K562 (cell line): ENCODE results near the gene GPHA2. TPM values are rescaled to one million over a fixed set of nuclear protein-coding genes. Genes with fewer than 3 reads are reported as not detected.

Source experiments
- ATF6 ChIP-seq: sonication (generic); formaldehyde crosslinking; IDR thresholded peaks from 2 replicates; pipeline ENCODE4 v1.4.0; 2020; ENCODE audit warnings: mild to moderate bottlenecking, missing genetic modification reagents
- CBX8 ChIP-seq: fragments of 200-600 bp; sonication (generic); IDR thresholded peaks from 2 replicates; pipeline ENCODE4 v1.6.1; 2012; ENCODE audit warnings: borderline replicate concordance, mixed run types, low read depth, mild to moderate bottlenecking, moderate library complexity, mixed read lengths, low read length, control low read depth, inconsistent platforms; ENCODE audit not compliant: poor library complexity, severe bottlenecking; ENCODE audit errors: extremely low read depth
- DLX4 ChIP-seq: fragments of 250-450 bp; sonication (Bioruptor Pico); IDR thresholded peaks from 2 replicates; pipeline ENCODE4 v1.6.1; 2021; ENCODE audit warnings: mild to moderate bottlenecking
- ETV5 ChIP-seq: sonication (generic); formaldehyde crosslinking; IDR thresholded peaks from 2 replicates; pipeline ENCODE4 v1.4.0; 2020; ENCODE audit warnings: low read depth, mild to moderate bottlenecking, missing genetic modification reagents
- HNRNPH1 ChIP-seq: fragments of 200-400 bp; formaldehyde crosslinking; optimal IDR thresholded peaks from 2 replicates; pipeline ENCODE3; 2017; ENCODE audit warnings: low read depth, mild to moderate bottlenecking, low read length, moderate library complexity
- NCOA4 ChIP-seq: fragments of 450-650 bp; IDR thresholded peaks from 2 replicates; pipeline ENCODE4 v1.6.1; 2018; ENCODE audit warnings: mild to moderate bottlenecking; ENCODE audit not compliant: partially characterized antibody
- PRMT5 ChIP-seq: sonication (generic); formaldehyde crosslinking; IDR thresholded peaks from 2 replicates; pipeline ENCODE4 v1.5.0; 2020; ENCODE audit warnings: missing genetic modification reagents
- PURB ChIP-seq: sonication (generic); formaldehyde crosslinking; IDR thresholded peaks from 2 replicates; pipeline ENCODE4 v1.9.0; 2021; ENCODE audit warnings: low read depth, mild to moderate bottlenecking, missing genetic modification reagents
- RREB1 ChIP-seq: fragments of 250-450 bp; sonication (Bioruptor Pico); IDR thresholded peaks from 2 replicates; pipeline ENCODE4 v1.4.0; 2020
- SMAD1 ChIP-seq: fragments of 150-350 bp; IDR thresholded peaks from 2 replicates; pipeline ENCODE4 v1.6.1; 2014; ENCODE audit warnings: low read length, low read depth; ENCODE audit not compliant: partially characterized antibody
- SNAPC5 ChIP-seq: fragments of 250-450 bp; sonication (Bioruptor Pico); IDR thresholded peaks from 2 replicates; pipeline ENCODE4 v1.8.0; 2021; ENCODE audit warnings: moderate library complexity, mild to moderate bottlenecking, inconsistent platforms
- THRB ChIP-seq: fragments of 450-650 bp; formaldehyde crosslinking; conservative IDR thresholded peaks from 2 replicates; pipeline ENCODE4 v1.4.0; 2022; ENCODE audit warnings: mild to moderate bottlenecking, missing genetic modification characterization
- ZNF57 ChIP-seq: fragments of 450-650 bp; formaldehyde crosslinking; IDR thresholded peaks from 2 replicates; pipeline ENCODE4 v1.4.0; 2020; ENCODE audit warnings: mild to moderate bottlenecking, moderate library complexity
- ZNF639 ChIP-seq, 2 experiments: fragments of 200-800 bp in 1 of 2; sonication (Bioruptor generic) in 1 of 2; sonication (generic) in 1 of 2; formaldehyde crosslinking in 1 of 2; IDR thresholded peaks in 1 of 2; conservative IDR thresholded peaks in 1 of 2; 2 replicates each; pipeline versions ENCODE4 v1.5.0 to v1.6.1; 2016 to 2020; ENCODE audit warnings: missing compliant biosample characterization in 1 of 2, missing genetic modification characterization in 1 of 2, missing genetic modification reagents in 1 of 2
- polyA plus RNA-seq, 8 experiments: library from polyadenylated mRNA; depleted of rRNA in 4 of 8; stranded (reverse) in 5 of 8; unstranded in 3 of 8; fragments of >200 nt; fragmentation: Nextera tagmentation in 2 of 8; fragmentation: Illumina TruSeq in 1 of 8; extraction: Ambion mirVana in 2 of 8; extraction: Trizol in 1 of 8; gene quantifications; 2 replicates each; pipeline versions ENCODE4 v1.2.1 to v1.2.3, GENCODE V29; 2011 to 2014; ENCODE audit warnings: inconsistent platforms in 1 of 8, missing spikeins in 1 of 8
- total RNA-seq, 7 experiments: library from RNA; depleted of rRNA in 6 of 7; stranded (reverse); fragments of >200 nt in 6 of 7; fragmentation: Illumina TruSeq in 2 of 7; extraction: Trizol in 2 of 7; gene quantifications; 2 replicates each; pipeline versions ENCODE4 v1.2.1 to v1.2.3, GENCODE V29; 2011 to 2021; ENCODE audit warnings: low replicate concordance in 1 of 7

The GPHA2 gene
- total and polyA plus RNA-seq, 9 of the 15 experiments (the other 6 are each of a cell fraction or from before 2014, with no cell fraction given): 0.17 to 0.22 TPM; not detected in 7

GRCh38 chr11:64916775-64917662 lies 18.7 kb downstream of the GPHA2 start, which contains the start of gene ATG2A (continued):
- TF ChIP-seq ETV5 (no peak), NCOA4 (no peak), ZNF57 (CRISPR knock-in tag) (no peak), DLX4 (CRISPR knock-in tag) (no peak), CBX8 (no peak), ZNF639 (CRISPR knock-in tag; conservative IDR thresholded peaks at IDR 0.05 in 1 of 2, IDR thresholded peaks at IDR 0.05 in 1 of 2) (no peak), SNAPC5 (CRISPR knock-in tag) (no peak), SMAD1 (no peak), HNRNPH1 (no peak), ATF6 (CRISPR knock-in tag) (no peak), RREB1 (CRISPR knock-in tag) (no peak), PRMT5 (no peak), THRB (no peak), PURB (CRISPR knock-in tag) (no peak)
